Lung microvascular endothelial cell (primary cell): ENCODE results near the gene SHOC2. TPM values are rescaled to one million over a fixed set of nuclear protein-coding genes. Genes with fewer than 3 reads are reported as not detected.

ENCODE experiments used
- total RNA-seq: library from RNA; depleted of rRNA; stranded (reverse); fragments of >200 nt; gene quantifications from 2 replicates; pipeline ENCODE4 v1.2.1, GENCODE V29; 2014

SHOC2 gene
- total RNA-seq, 1 donor from 2014 or later: 56.3 TPM

Other genes starting within 250 kb of the SHOC2 start
- gene PDCD4, start 47.7 kb upstream of the SHOC2 start, total RNA-seq: 102 and 172 TPM in 2 replicates
- 15.3 and 17.9 TPM in 2 replicates for gene BBIP1, start 424 bp upstream of the SHOC2 start, total RNA-seq
- gene ADRA2A, start 157.4 kb downstream of the SHOC2 start, total RNA-seq: under 0.01 TPM in 2 replicates